Heart right ventricle (tissue), 16 donors: ENCODE results near the gene UBE2G1. TPM values are rescaled to one million over a fixed set of nuclear protein-coding genes. Genes with fewer than 3 reads are reported as not detected.

ENCODE experiments used
- ATAC-seq, 8 donors: fragments of 200-7000 bp; cut with Tn5 transposase; one replicate each; pipeline ENCODE4 v1.9.1; 2020; ENCODE audit warnings: mild to moderate bottlenecking in 8 of 8, moderate library complexity in 8 of 8, moderate number of reproducible peaks in 1 of 8
- DNase-seq, 2 donors: peaks; one replicate each; pipeline ENCODE4 v3.0.0-alpha.2; 2020
- H3K27ac ChIP-seq, 10 donors: fragments of 200-600 bp; sonication (generic) in 2 of 10; one replicate each; pipeline versions ENCODE4 v1.5.0 to v1.8.0; 2020 to 2022; ENCODE audit warnings: mild to moderate bottlenecking in 3 of 10
- H3K27me3 ChIP-seq, 7 donors: fragments of 200-600 bp; one replicate each; pipeline ENCODE4 v1.8.0; 2021 to 2022; ENCODE audit warnings: mild to moderate bottlenecking in 2 of 7
- H3K36me3 ChIP-seq, 9 donors: fragments of 200-600 bp; sonication (generic) in 1 of 9; one replicate each; pipeline versions ENCODE4 v1.5.0 to v1.8.0; 2020 to 2022; ENCODE audit warnings: mild to moderate bottlenecking in 2 of 9
- H3K4me1 ChIP-seq, 9 donors: fragments of 200-600 bp; sonication (generic) in 1 of 9; one replicate each; pipeline versions ENCODE4 v1.5.0 to v1.8.0; 2020 to 2022; ENCODE audit warnings: mild to moderate bottlenecking in 4 of 9
- H3K4me3 ChIP-seq, 10 donors: fragments of 200-600 bp; sonication (generic) in 2 of 10; one replicate each; pipeline versions ENCODE4 v1.5.0 to v1.8.0; 2020 to 2022; ENCODE audit warnings: mild to moderate bottlenecking in 7 of 10, moderate library complexity in 2 of 10
- H3K9me3 ChIP-seq, 11 donors: fragments of 200-600 bp in 10 of 11; sonication (generic) in 2 of 11; one replicate each; pipeline versions ENCODE4 v1.5.0 to v1.8.0; 2013 to 2022; ENCODE audit warnings: mild to moderate bottlenecking in 2 of 11, control low read depth in 1 of 11, moderate library complexity in 1 of 11
- WGBS, 2 donors: extraction: QIAGEN DNeasy Blood & Tissue Kit; methylation state at CpG; one replicate each; pipeline ENCODE4 v1.1.7; 2013; ENCODE audit warnings: inconsistent platforms in 1 of 2; 5-methylcytosine and 5-hydroxymethylcytosine counted together
- intact Hi-C, 10 donors: fragments of 100-400 bp; cut with DNase I; formaldehyde crosslinking; loops; one replicate each; pipeline versions ENCODE4 v1.11.1 to v1.14.2; 2022
- polyA plus RNA-seq, 2 donors: library from polyadenylated mRNA; stranded (reverse); fragments of 200-250 nt; gene quantifications; one replicate each; pipeline ENCODE4 v1.2.3, GENCODE V29; 2013
- total RNA-seq, 10 donors: library from RNA; stranded (reverse); fragmentation: NEBNext Ultra II Directional in 3 of 10; extraction: Animal tissue kit (Norgen Biotek cat#: 25700) in 3 of 10; gene quantifications; one replicate each; pipeline versions ENCODE4 v1.2.1 to v1.2.4, GENCODE V29; 2021 to 2023
- TF ChIP-seq, protein P1 (sequence below), 9 donors: fragments of 200-600 bp; sonication (generic) in 2 of 9; IDR thresholded peaks; one replicate each; pipeline versions ENCODE4 v1.5.0 to v1.8.0; 2021 to 2022; ENCODE audit warnings: antibody characterized with exemption in 9 of 9, mild to moderate bottlenecking in 5 of 9, moderate library complexity in 1 of 9
- donor health status: Arrhythmogenic right ventricular cardiomyopathy.
- donor health status: ischemic (EF 13 %, LVEDD 7.1; RV severe dilation, severe dysfunction).
- donor health status: healthy with polysubstance abuse.
- donor health status: DM: no; HTN: yes; CAD: no.
- donor health status: DM: no; HTN: no; CAD: no.
- donor health status: ischemic (EF 25% LVEDD 6.9; RV normal size, moderate dysfunction).
- donor health status: ischemic (EF 25% LVEDD 5.7; RV mildly dilated, moderate dysfunction).
- donor health status: healthy.
- donor health status: DM: yes; HTN: yes; CAD: no.
- donor health status: Ischemic cardiomyopathy.
- donor health status: ischemic (EF 35%, LVEDD 5.7; RV mildly dilated, moderate dysfunction).
- donor health status: nonischemic (EF 11% LVEDD 7.7; RV severe dilation, severe dysfunction).
- donor health status: DM: yes; HTN: yes; CAD: no.
- donor health status: PGD.
- donor health status: ischemic (EF 29% LVEDD 5.4; RV normal size, mild dysfunction).
- donor health status: nonischemic (EF 23%, LVEDD 6.1; RV moderate dilation, normal function).

Gene UBE2G1
- total and polyA plus RNA-seq, 12 donors = 14.9 to 119 (median 100) TPM

DNA sequence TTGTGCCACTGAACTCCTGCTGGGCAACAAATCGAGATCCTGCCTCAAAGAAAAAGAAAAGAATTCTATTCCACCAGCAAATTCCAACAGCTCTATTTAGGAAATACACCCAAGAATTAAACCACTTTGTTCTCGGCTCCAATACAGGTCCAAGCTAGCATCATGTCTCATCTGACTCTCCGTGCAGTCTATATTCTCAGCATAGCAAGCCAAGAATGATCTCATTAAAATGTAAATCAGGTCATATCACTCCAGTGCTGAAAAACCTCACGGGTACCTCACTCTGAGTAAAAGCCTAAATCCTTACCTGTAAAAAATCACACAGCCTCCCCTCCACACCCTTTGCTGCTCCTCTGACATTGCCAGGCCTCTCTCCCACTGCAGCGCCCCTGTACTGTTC lies 23.9 kb downstream of the UBE2G1 start:
- H3K4me3 ChIP-seq = no peak overlapping the region
- no peak for DNase-seq
- H3K27me3 ChIP-seq = no peaks in the 10 kb centered on the region
- TF ChIP-seq, protein P1, sequence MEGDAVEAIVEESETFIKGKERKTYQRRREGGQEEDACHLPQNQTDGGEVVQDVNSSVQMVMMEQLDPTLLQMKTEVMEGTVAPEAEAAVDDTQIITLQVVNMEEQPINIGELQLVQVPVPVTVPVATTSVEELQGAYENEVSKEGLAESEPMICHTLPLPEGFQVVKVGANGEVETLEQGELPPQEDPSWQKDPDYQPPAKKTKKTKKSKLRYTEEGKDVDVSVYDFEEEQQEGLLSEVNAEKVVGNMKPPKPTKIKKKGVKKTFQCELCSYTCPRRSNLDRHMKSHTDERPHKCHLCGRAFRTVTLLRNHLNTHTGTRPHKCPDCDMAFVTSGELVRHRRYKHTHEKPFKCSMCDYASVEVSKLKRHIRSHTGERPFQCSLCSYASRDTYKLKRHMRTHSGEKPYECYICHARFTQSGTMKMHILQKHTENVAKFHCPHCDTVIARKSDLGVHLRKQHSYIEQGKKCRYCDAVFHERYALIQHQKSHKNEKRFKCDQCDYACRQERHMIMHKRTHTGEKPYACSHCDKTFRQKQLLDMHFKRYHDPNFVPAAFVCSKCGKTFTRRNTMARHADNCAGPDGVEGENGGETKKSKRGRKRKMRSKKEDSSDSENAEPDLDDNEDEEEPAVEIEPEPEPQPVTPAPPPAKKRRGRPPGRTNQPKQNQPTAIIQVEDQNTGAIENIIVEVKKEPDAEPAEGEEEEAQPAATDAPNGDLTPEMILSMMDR (IDR thresholded peaks at IDR 0.05) = no peak
- no peaks in the 10 kb centered on the region for H3K36me3 ChIP-seq
- H3K27ac ChIP-seq = peak overlapping the region in 1 of 10 donors; percentile 4
- no peak for ATAC-seq
- 67 to 79% methylated on average over 5 of the region's 5 CpGs for WGBS, 2 donors
- peaks cover 0 to 83% (median 51%) of the 10 kb centered on the region in 9 donors for H3K4me1 ChIP-seq
- intact Hi-C loops = no loop called here
- no peaks in the 10 kb centered on the region for H3K9me3 ChIP-seq

DNA sequence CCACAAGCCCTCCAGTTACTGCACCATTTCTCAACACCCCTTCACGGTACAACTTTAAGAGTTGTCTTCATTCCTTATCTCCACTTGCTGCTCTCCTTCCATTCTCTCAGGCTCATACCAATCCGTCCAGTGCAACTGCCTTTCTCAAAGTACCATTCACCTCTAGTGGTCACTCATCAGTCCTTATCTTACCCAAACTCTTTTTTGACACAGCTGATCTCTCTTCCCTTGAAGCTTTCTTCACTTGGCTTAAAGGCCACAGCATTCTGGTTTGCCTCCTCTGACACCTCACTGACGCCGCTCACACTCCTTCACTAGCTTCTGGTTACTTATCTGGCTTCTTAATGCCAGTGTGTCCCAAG lies 24.9 kb downstream of the UBE2G1 start:
- Histone ChIP-seq H3K27me3 (no peaks in the 10 kb centered on the region), H3K27ac (peak overlapping the region in 3 of 10 donors; percentile 9 to 28 (median 12)), H3K4me3 (no peak overlapping the region), H3K36me3 (no peaks in the 10 kb centered on the region), H3K4me1 (peaks cover 0 to 81% (median 51%) of the 10 kb centered on the region in 9 donors), H3K9me3 (no peaks in the 10 kb centered on the region)
- TF ChIP-seq, protein P1 (IDR thresholded peaks at IDR 0.05) = no peak
- DNase-seq (no peak), ATAC-seq (peak in 6 of 8 donors; percentile 11 to 80 (median 60))
- intact Hi-C loops = no loop called here
- 43 to 59% methylated on average over 4 of the region's 4 CpGs for WGBS, 2 donors

DNA sequence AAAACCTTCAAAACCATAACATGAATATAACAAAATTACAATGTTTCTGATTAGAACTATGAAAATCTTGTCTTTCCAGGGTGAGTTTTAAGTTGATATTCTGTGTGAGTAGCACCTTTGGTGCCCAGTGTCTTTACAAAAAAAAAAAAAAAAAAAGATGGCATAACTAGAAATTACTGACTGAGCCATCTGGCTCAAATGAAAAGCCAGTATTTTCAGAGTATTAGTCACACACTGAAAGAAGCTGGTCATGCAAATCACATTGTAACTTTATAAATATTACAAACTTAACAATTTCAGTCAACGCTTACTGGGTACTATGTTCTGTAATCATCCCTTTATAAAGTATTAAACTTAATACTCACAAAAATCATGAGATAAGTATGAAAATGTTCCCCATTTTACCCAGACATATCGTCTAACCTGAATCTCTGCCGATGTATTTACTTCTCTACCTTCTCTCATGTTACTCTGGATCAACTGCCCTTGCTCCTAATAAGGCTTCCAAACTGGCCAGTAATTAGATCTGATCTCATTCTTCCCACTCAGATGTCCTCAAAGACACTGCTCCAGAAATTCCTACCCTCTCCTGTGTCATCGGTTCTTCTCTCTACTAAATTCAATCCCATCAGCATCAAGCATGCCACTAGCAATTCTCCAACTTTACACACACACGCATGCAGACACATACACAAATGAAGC lies 25.4 kb downstream of the UBE2G1 start:
- 54 to 73% methylated on average over 5 of the region's 5 CpGs for WGBS, 2 donors
- Histone ChIP-seq H3K27me3 (no peaks in the 10 kb centered on the region), H3K4me3 (no peak overlapping the region), H3K9me3 (no peaks in the 10 kb centered on the region), H3K27ac (peak overlapping the region in 3 of 10 donors; percentile 9 to 28 (median 12)), H3K36me3 (no peaks in the 10 kb centered on the region), H3K4me1 (peaks cover 0 to 78% (median 47%) of the 10 kb centered on the region in 9 donors)
- TF ChIP-seq, protein P1 (IDR thresholded peaks at IDR 0.05) = no peak
- ATAC-seq = peak in 4 of 8 donors; percentile 7 to 28 (median 12)
- DNase-seq = no peak
- intact Hi-C loops = no loop called here

DNA sequence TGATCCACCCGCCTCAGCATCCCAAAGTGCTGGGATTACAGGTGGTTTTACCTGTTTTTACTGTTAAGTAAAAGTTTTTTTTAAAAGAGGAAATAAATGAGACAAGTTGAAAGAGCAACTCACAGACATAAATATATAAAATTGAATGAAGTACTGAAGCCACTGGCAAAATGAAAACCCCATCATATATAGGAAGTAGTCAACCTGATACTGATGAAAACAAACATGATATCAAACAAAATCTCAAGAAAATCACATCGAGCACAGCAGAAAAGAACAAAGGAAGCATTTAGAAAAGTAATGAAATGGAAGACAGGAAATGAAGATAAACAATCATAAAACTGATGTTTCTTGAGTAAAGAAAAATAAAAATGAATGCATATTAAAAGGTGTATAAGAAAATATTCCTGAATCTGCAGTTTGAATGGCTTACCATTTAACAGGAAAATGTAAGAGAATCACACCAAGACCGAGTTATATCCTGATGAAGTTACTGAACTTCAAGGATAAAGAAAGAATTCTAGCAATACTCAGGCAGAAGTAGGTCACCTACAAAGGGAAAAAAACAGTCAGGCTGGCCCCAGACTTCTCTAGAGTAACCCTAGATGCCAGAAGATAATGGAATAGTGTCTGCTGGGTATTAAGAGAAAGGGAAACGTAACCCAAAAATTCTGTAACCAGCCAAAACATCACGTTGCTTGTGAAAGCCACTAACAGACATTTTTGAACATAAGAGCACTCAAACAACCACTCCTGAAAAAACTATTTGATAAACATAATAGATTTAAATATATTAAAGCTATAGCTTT lies 31.5 kb downstream of the UBE2G1 start:
- no peak overlapping the region for H3K4me3 ChIP-seq
- TF ChIP-seq, protein P1 (IDR thresholded peaks at IDR 0.05) = no peak
- H3K27me3 ChIP-seq = no peaks in the 10 kb centered on the region
- ATAC-seq (no peak), DNase-seq (no peak)
- WGBS, 2 donors = 57 to 69% methylated on average over 5 of the region's 5 CpGs
- H3K4me1 ChIP-seq = peaks cover 5 to 66% (median 34%) of the 10 kb centered on the region in 9 donors
- H3K9me3 ChIP-seq = no peaks in the 10 kb centered on the region
- intact Hi-C loops = no loop called here
- no peak overlapping the region for H3K27ac ChIP-seq
- no peaks in the 10 kb centered on the region for H3K36me3 ChIP-seq
